COR-L47 (cell line): ENCODE results near the gene CTXND2.
"Not testable (repeated sequence)": the region's sequence is repeated elsewhere in the genome, so short reads cannot be mapped to it uniquely, and the experiment has no call there.

Experiments
- DNase-seq: peaks from one replicate; lab custom pipeline; 2025; lab: John Stamatoyannopoulos, UW

The CTXND2 gene

DNA sequence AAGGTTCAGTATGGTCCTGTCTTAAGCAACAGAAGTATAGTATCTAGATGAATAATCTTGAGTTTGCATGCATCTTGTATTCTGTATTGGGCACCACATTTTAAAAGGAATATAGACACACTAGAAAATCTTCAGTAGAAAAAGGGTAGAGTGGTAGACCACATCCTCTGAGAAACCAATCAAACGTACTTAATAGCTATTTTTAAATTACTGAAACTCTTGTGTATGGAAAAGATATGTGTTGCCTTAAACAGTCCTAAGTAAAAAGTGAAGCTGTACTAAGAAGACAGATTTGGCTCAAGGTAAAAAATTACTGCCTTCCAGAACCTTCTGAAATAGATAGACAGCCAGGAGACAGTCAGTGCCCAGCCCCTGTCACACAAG lies 3.1 kb downstream of the CTXND2 start:
- DNase-seq: no peak

DNA sequence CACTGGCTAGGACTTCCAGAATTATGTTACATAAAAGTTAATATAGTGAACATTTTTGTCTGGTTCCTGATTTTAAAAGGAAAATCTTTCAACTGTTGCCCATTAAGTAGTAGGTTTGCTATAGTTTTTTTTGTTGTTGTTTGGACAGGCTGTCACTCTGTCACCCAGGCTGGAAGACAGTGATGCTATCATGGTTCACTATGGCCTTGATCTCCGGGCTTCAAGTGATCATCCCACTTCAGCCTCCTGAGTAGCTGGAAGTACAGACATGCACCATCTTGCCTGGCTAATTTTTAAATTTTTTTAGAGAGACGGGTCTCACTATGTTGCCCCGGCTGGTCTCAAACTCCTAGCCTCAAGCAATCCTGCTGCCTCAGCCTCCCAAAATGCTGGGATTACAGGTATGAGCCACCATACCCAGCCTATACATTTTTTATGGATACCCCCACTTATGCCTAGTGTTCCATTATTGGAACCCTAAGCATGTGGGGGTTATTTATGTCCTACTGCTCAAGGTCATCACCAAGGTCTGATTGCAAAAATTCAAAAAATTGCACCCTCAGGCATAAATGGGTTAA lies 6.5 kb downstream of the CTXND2 start:
- DNase-seq: no peak

DNA sequence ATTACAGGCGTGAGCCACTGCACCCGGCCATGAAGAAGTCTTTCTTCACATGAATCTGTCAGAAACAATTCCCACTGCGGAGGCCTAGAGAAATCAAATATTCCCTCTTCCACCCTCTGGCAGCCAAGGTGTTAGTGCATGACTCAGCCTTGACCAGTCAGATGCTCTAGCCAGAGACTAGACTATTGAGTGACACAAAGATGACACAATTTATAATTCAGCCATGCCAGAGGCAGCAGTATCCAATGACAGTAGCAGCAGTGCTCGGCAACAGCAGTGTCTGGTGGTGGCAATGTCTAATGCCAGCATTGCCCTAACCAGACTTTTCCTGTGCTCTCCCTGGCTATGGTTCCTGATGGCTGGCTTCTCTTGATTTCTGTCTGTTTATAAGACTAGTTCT lies 8.7 kb downstream of the CTXND2 start:
- no peak for DNase-seq

GRCh38 chr1:150899795-150900194 lies 12.9 kb downstream of the CTXND2 start:
- not testable (repeated sequence) for DNase-seq

GRCh38 chr1:150902346-150902745 lies 15.4 kb downstream of the CTXND2 start:
- DNase-seq: no peak

- no peak for DNase-seq
These were observed 15.8 kb downstream of the CTXND2 start for GRCh38 chr1:150902751-150903150.

GRCh38 chr1:150905301-150905700 lies 18.4 kb downstream of the CTXND2 start:
- no peak for DNase-seq

DNA sequence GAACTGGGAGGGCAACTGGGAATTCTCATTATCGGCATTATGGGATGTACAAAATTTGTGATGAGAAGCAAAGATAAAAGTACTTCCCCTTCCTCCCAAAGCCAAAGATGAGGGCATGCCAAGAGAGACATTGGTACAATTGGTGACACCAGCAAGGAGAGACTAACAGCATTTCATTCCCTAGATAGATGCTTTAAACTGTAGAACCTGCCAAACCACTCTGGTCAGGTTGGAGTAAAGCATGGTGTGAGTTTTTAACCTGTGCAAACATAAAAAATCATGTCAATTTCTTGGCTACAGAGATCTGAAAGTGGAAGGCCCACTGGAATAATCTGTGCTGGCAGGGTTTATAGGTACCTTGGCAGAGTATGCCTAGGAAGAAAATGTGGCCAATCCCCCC lies 19.4 kb downstream of the CTXND2 start:
- no peak for DNase-seq

- no peak for DNase-seq
These were observed 19.9 kb downstream of the CTXND2 start for GRCh38 chr1:150906813-150907212.

DNA sequence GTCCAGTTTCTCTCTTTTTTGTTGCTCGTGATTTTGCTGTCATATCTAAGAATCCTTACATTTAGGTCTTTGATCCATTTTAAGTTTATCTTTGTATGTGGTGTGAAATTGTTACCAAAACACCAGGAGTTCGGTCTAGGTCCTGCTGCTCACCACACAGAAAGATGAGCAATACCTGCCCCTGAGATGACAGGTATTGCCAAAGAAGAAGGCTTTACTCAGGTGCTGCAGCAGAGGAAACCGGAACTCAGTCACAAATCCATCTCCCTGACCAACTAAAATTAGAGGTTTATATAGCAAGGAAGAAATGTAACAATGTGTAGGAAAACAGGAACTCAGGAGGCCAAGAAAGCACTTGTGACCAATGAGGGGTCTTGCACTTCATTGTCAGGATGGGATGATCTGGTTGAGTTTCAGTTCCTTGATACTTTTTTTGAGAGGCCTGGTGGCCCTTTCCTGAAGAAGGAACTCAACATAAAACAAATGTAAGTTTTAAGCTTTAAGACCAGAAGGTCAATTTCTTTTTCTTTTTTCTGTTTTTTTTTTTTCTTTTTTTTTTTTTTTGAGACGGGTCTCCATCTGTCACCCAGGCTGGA lies 22.7 kb downstream of the CTXND2 start:
- DNase-seq: no peak

- no peak for DNase-seq
These were observed 25.7 kb downstream of the CTXND2 start for GRCh38 chr1:150912623-150913022.

DNA sequence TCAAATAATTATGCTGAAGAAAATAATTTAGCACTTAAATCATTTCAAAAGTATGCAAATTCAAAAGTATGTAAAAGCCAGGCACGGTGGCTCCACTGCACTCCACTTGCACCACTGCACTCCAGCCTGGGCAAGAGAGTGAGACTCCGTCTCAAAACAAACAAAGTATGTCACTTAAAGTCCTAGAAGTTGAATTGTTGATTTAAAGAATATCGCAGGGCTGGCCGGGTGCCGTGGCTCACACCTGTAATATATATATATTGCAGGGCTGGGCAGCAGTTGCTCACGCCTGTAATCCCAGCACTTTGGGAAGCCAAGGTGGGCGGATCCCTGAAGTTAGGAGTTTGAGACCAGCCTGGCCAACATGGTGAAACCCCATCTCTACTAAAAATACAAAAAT lies 30.5 kb downstream of the CTXND2 start:
- no peak for DNase-seq

- DNase-seq: peak; percentile 73
These were observed 35.6 kb downstream of the CTXND2 start for GRCh38 chr1:150922519-150922975.

DNA sequence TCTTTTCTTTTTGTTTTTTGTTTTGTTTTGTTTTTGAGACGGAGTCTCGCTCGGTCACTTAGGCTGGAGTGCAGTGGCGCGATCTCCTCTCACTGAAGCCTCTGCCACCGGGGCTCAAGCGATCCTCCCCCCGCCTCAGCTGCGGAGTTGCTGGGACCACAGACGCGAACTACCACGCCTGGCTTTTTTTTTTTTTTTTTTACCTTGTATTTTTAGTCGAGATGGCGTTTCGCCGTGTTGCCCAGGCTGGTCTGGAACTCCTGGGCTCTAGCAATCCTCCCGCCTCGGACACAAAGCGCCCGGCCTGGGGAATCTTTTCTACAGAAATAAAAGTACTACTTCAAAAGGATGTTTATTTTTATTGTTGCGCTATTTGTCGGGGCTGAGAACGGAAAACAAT lies 38.1 kb downstream of the CTXND2 start:
- no peak for DNase-seq

DNA sequence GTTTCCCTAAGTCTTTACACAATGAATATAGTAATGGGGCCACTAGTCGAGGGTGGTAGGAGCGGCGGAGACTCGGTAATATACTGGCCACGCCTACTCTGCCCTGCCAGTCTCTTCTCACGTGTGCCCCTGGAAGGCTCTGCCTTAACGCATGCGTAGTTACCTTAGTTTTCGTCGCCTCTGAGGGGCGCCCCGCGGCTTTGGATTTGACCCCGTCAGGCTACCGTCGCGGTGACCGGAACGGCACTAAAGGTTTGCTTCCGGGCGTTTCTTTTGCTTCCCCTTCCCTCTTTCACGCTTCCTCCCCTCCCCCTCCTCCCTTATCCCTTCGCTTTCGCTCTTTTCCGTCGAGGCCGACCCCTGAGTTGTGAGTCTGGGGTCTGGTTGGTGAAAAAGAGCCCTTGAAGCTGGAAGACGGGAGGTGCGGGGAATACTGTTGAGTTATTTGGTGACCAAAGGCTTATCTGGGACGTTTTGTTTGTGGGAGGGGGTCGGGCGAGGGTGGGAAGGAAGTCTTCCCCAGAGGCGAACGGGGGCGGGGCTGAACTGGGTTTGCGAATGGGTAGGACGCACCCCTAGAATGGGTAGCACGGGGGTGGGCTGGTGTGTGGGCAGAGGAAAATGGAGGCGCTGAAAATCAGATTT lies 39.3 kb downstream of the CTXND2 start, which contains the start of gene SETDB1:
TSS of gene SETDB1 (plus strand) at position 267 of the 645 bp plus-strand sequence. CDS start 1,352 bp downstream, outside the sequence.
- DNase-seq: peak; percentile 99

DNA sequence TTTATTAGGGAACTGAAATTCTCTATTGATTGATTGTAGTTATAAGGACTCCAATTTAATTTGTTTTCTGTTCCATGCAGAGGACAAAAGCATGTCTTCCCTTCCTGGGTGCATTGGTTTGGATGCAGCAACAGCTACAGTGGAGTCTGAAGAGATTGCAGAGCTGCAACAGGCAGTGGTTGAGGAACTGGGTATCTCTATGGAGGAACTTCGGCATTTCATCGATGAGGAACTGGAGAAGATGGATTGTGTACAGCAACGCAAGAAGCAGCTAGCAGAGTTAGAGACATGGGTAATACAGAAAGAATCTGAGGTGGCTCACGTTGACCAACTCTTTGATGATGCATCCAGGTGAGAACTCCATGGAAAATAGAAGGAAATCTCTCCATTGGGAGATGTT lies 40.7 kb downstream of the CTXND2 start:
- no peak for DNase-seq

DNA sequence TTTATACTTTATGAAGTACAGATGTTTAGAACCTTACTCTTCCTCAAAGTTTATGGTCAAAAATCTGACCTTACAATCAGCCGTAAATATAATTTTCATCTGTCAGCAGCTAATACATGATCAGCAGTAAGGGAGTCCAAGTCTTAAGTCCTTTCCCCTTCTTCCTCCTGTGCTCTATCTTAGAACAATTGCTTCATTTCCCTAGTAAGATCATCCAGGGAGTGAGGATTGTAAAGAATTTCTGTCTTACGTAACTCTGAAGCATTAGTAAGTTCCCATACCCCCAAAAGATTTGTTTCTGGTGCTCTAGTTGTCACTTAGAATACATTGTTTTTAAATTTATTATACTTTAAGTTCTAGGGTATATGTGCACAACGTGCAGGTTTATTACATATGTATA lies 41.4 kb downstream of the CTXND2 start:
- no peak for DNase-seq

DNA sequence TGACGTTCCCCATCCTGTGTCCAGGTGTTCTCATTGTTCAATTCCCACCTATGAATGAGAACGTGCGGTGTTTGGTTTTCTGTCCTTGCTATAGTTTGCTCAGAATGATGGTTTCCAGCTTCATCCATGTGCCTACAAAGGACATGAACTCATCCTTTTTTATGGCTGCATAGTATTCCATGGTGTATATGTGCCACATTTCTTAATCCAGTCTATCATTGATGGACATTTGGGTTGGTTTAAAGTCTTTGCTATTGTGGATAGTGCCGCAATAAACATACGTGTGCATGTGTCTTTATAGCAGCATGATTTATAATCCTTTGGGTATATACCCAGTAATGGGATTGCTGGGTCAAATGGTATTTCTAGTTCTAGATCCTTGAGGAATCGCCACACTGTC lies 41.8 kb downstream of the CTXND2 start:
- not testable (repeated sequence) for DNase-seq

GRCh38 chr1:150931773-150932172 lies 44.8 kb downstream of the CTXND2 start:
- DNase-seq: no peak

DNA sequence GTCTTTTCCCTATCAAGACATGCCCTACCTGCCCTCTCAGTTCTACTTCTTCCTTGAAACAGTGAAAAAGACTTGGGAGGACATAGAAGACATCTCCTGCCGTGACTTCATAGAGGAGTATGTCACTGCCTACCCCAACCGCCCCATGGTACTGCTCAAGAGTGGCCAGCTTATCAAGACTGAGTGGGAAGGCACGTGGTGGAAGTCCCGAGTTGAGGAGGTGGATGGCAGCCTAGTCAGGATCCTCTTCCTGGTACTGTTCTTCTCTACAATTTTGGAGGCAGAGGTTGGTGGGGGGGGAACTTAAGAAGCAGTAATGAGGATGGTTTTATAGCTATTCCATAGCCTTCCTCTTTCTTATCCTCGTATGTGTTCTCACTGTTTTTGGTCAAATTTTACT lies 57.9 kb downstream of the CTXND2 start:
- DNase-seq: no peak

DNA sequence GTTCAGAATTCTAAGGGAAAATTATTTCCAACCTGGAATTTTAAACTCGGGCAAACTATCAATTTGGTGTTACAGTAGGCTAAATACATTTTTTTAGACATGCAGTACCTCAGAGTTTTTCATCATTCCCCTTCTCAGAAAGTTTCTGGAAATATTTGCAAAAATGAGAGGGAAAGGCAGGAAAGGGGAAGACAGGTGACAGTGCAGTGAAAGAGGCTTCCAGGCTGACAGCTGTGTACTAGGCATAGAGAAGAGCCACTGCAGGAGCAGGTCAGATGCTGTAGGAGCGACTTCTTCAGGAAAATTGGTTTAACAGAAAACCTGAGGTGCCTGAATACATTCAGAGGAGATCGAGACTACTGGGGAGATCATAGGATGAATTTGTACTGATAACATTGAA lies 67.8 kb downstream of the CTXND2 start:
- DNase-seq: no peak

- DNase-seq: no peak
These were observed 68.3 kb downstream of the CTXND2 start for GRCh38 chr1:150955280-150955679.

DNA sequence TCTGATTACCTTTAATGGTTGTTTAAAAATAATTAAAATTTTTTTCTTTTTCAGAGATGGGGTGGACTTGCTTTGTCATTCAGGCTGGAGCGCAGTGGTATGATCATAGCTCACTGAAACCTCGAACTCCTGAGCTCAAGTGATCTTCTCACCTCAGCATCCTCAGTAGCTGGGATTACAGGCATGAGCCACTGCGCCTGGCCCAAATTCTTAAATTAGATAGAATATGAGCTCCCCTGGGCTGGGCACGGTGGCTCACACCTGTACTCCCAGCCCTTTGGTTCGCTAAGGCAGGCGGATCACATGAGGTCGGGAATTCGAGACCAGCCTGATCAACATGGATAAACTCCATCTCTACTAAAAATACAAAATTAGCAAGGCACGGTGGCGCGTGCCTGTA lies 70.7 kb downstream of the CTXND2 start:
- no peak for DNase-seq

GRCh38 chr1:150960646-150961045 lies 73.7 kb downstream of the CTXND2 start:
- DNase-seq: no peak
